ENCODE data around the gene R3HCC1L. TPM values are rescaled to one million over a fixed set of nuclear protein-coding genes. Genes with fewer than 3 reads are reported as not detected.
A peak's percentile ranks its signal among the peaks of the same experiment; 100 is the strongest.
"Not testable (repeated sequence)": the region's sequence is repeated elsewhere in the genome, so short reads cannot be mapped to it uniquely, and the experiment has no call there.

The R3HCC1L gene
- total RNA-seq, 4 donors from 2014 or later = 12.1 to 23.6 (median 16.7) TPM

DNA sequence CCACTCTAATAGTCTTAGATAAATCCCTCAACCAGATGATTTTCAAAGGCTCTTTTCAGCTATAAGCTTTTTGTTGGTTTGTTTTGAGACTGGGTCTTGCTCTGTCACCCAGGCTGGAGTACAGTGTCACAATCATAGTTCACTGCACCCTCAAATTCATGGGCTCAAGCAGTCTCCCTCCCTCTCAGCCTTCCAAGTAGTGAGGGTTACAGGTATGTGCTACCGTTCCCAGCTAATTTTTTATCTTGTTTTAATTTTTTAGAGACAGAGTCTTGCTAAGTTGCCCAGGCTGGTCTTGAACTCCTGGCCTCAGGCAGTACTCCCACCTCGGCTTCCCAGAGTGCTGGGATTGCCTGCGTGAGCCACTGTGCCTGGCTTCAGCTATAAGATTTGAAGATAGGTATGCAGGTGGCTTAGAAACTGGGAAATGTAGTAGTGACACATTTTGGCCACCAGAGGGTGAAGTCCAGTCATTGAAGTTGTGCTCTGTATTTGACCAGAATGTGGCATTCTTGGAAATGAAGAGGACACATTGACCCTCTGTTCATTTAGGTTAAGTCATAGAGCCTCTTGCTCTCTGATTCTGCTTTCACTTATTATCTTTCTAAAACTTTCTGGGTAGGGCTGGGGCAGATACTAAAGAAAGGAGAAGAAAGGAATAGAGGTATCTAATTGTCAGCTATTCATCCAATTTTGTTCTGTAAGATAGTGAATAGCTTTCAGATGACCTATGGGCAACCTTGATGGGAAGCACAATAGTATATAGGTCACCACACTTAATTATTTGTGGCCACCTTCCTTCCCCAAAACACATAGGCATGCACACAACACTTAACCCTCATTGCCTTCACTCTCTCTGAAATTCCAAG, 36.0 kb downstream of the R3HCC1L start:
- intact Hi-C loops (cut with DNase I; ENCODE audit: low total_unique reads) = no loop called here
- H3K4me3 ChIP-seq (ENCODE audit: low read depth, poor library complexity, severe bottlenecking) = no peak overlapping the region
- WGBS, 2 donors = 37 to 49% methylated on average over 3 of the region's 3 CpGs
- TF ChIP-seq, protein P1, sequence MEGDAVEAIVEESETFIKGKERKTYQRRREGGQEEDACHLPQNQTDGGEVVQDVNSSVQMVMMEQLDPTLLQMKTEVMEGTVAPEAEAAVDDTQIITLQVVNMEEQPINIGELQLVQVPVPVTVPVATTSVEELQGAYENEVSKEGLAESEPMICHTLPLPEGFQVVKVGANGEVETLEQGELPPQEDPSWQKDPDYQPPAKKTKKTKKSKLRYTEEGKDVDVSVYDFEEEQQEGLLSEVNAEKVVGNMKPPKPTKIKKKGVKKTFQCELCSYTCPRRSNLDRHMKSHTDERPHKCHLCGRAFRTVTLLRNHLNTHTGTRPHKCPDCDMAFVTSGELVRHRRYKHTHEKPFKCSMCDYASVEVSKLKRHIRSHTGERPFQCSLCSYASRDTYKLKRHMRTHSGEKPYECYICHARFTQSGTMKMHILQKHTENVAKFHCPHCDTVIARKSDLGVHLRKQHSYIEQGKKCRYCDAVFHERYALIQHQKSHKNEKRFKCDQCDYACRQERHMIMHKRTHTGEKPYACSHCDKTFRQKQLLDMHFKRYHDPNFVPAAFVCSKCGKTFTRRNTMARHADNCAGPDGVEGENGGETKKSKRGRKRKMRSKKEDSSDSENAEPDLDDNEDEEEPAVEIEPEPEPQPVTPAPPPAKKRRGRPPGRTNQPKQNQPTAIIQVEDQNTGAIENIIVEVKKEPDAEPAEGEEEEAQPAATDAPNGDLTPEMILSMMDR (IDR thresholded peaks at IDR 0.05) = no peak
- no peak for TF ChIP-seq POLR2A (IDR thresholded peaks at IDR 0.05)
- peak in 1 of 2 donors; percentile 22 for DNase-seq (ENCODE audit: low spot score in 2 of 2)

- DNase-seq (ENCODE audit: low spot score in 2 of 2) = no peak
- WGBS, 2 donors = 22 to 42% methylated on average over 4 of the region's 4 CpGs
- intact Hi-C loops (cut with DNase I; ENCODE audit: low total_unique reads) = no loop called here
- no peak overlapping the region for H3K4me3 ChIP-seq (ENCODE audit: low read depth, poor library complexity, severe bottlenecking)
- TF ChIP-seq POLR2A (IDR thresholded peaks at IDR 0.05) = no peak
- TF ChIP-seq, protein P1 (IDR thresholded peaks at IDR 0.05) = no peak
These were observed 37.6 kb downstream of the R3HCC1L start for GRCh38 chr10:98172073-98172472.

DNA sequence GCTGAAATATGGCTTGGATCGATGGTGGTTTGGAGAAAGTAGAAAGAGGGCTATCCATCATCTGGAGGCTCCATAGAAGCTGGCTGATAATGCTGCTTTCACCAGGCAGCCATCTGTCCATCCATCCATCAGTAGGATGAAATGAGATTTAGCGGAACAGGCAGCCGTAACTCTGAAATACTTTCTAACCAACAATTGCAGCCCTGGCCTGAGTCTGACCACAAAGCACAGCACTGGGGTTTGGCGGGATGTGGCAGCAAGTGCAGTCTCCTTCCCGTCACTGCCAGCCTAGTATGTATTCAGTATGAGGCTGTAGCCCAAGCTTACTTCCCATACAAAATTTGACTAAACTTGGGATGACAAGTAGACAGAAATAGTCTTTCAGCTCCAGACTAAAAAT, 38.0 kb downstream of the R3HCC1L start:
- 74 to 84% methylated on average over 5 of the region's 5 CpGs for WGBS, 2 donors
- intact Hi-C loops (cut with DNase I; ENCODE audit: low total_unique reads) = no loop called here
- DNase-seq (ENCODE audit: low spot score in 2 of 2) = no peak
- no peak overlapping the region for H3K4me3 ChIP-seq (ENCODE audit: low read depth, poor library complexity, severe bottlenecking)
- TF ChIP-seq, protein P1 (IDR thresholded peaks at IDR 0.05) = no peak
- no peak for TF ChIP-seq POLR2A (IDR thresholded peaks at IDR 0.05)

DNA sequence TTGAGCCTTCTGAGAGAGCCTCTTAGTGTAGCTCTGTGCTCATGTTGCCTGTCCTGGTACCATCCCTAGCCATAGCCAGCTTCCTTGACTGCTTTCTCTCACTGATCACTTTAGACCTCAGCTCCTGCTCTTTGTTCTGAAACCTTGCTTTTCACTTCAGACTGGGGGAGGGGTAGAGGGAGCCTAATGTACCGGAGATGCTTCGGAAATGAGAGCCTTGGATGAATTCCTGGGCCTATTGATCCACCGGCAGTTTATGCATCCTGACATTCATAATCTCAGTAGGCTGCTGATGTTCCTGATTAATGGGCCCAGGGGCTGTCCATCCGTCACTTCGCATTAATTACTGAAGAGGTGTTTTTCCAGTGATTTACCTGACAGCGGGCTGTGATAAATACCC, 38.8 kb downstream of the R3HCC1L start:
- WGBS, 2 donors = 90 to 98% methylated on average over 6 of the region's 6 CpGs
- intact Hi-C loops (cut with DNase I; ENCODE audit: low total_unique reads) = no loop called here
- no peak for DNase-seq (ENCODE audit: low spot score in 2 of 2)
- TF ChIP-seq, protein P1 (IDR thresholded peaks at IDR 0.05) = no peak
- no peak for TF ChIP-seq POLR2A (IDR thresholded peaks at IDR 0.05)
- H3K4me3 ChIP-seq (ENCODE audit: low read depth, poor library complexity, severe bottlenecking) = no peak overlapping the region

GRCh38 chr10:98182351-98182915, 48.0 kb downstream of the R3HCC1L start:
- DNase-seq (ENCODE audit: low spot score in 2 of 2); intact Hi-C loops (cut with DNase I; ENCODE audit: low total_unique reads); H3K4me3 ChIP-seq (ENCODE audit: low read depth, poor library complexity, severe bottlenecking): not testable (repeated sequence)
- 96 to 98% methylated on average over 14 of the region's 14 CpGs for WGBS, 2 donors

- 94 to 100% methylated on average over 1 of the region's 1 CpG for WGBS, 2 donors
- no peak for DNase-seq (ENCODE audit: low spot score in 2 of 2)
- TF ChIP-seq, protein P1 (IDR thresholded peaks at IDR 0.05) = no peak
- no peak for TF ChIP-seq POLR2A (IDR thresholded peaks at IDR 0.05)
- H3K4me3 ChIP-seq (ENCODE audit: low read depth, poor library complexity, severe bottlenecking) = no peak overlapping the region
- intact Hi-C loops (cut with DNase I; ENCODE audit: low total_unique reads) = no loop called here
These were observed 52.2 kb downstream of the R3HCC1L start for GRCh38 chr10:98186681-98187080.

GRCh38 chr10:98190773-98191172, 56.3 kb downstream of the R3HCC1L start:
- 98% methylated on average over 4 of the region's 4 CpGs for WGBS, 2 donors
- intact Hi-C loops (cut with DNase I; ENCODE audit: low total_unique reads) = not testable (repeated sequence)

More at GRCh38 chr10:98190773-98191172, 56.3 kb downstream of the R3HCC1L start:
- not testable (repeated sequence) for H3K4me3 ChIP-seq (ENCODE audit: low read depth, poor library complexity, severe bottlenecking); DNase-seq (ENCODE audit: low spot score in 2 of 2)

Data from lower leg skin (tissue), 4 donors.